ENCODE data around the gene TM9SF1. TPM values are rescaled to one million over a fixed set of nuclear protein-coding genes. Genes with fewer than 3 reads are reported as not detected.

Gene TM9SF1
- total and polyA plus RNA-seq, 9 of the 15 experiments (the other 6 are each of a cell fraction or from before 2014, with no cell fraction given), result 5.3 to 20.3 (median 11.8) TPM

- TF ChIP-seq GTF2B (IDR thresholded peaks at IDR 0.05; ENCODE audit: extremely low read depth, insufficient read length), result no peak
- TF ChIP-seq MAZ (CRISPR knock-in tag; conservative IDR thresholded peaks at IDR 0.05 in 1 of 2, IDR thresholded peaks at IDR 0.05 in 1 of 2), result peak; percentile 60 to 76
- TF ChIP-seq CBX5 (IDR thresholded peaks at IDR 0.05; ENCODE audit: borderline replicate concordance, low read depth), result no peak
- no peak for TF ChIP-seq ZNF12 (CRISPR knock-in tag; IDR thresholded peaks at IDR 0.05)
- peak; percentile 56 for TF ChIP-seq PKNOX1 (IDR thresholded peaks at IDR 0.05)
- TF ChIP-seq TEAD1 (CRISPR knock-in tag; IDR thresholded peaks at IDR 0.05), result no peak
- TF ChIP-seq CEBPZ (IDR thresholded peaks at IDR 0.05; ENCODE audit: borderline replicate concordance, low read depth, low read length), result no peak
- TF ChIP-seq CHAMP1 (IDR thresholded peaks at IDR 0.05), result no peak
- TF ChIP-seq MTA3 (IDR thresholded peaks at IDR 0.05; ENCODE audit: borderline replicate concordance), result no peak
- TF ChIP-seq ZNF512 (tag; IDR thresholded peaks at IDR 0.05), result no peak
- TF ChIP-seq GMEB1 (CRISPR knock-in tag; IDR thresholded peaks at IDR 0.05), result 0 out of 2 replicates have a peak, but pooled peaks have one; percentile 25
- no peak for TF ChIP-seq ILF3 (IDR thresholded peaks at IDR 0.05; ENCODE audit: borderline replicate concordance)
- TF ChIP-seq NFXL1 (CRISPR knock-in tag; IDR thresholded peaks at IDR 0.05), result no peak
- 0 out of 2 replicates have a peak, but pooled peaks have one; percentile 18 for TF ChIP-seq POLR2H (tag; IDR thresholded peaks at IDR 0.05; ENCODE audit: low read depth)
- TF ChIP-seq GTF2A2 (tag; IDR thresholded peaks at IDR 0.05), result no peak
These were observed 6.8 kb downstream of the TM9SF1 start, which contains the start of gene IPO4 (continued) for GRCh38 chr14:24188251-24189058.
